ENCODE results near the gene CS.
"Not testable (repeated sequence)": the region's sequence is repeated elsewhere in the genome, so short reads cannot be mapped to it uniquely, and the experiment has no call there.

CS gene

GRCh38 chr12:56282579-56282978 lies 17.6 kb downstream of the CS start:
- in situ Hi-C loops (cut with HindIII; ENCODE audit: low sequenced_read_pairs): no loop called here

- in situ Hi-C loops (cut with HindIII; ENCODE audit: low sequenced_read_pairs): no loop called here
Observed at GRCh38 chr12:56282030-56282429, 18.1 kb downstream of the CS start.

- in situ Hi-C loops (cut with HindIII; ENCODE audit: low sequenced_read_pairs): no loop called here
Observed at GRCh38 chr12:56280849-56281248, 19.3 kb downstream of the CS start.

- in situ Hi-C loops (cut with HindIII; ENCODE audit: low sequenced_read_pairs): no loop called here
Observed at GRCh38 chr12:56278905-56279304, 21.2 kb downstream of the CS start.

GRCh38 chr12:56274299-56274698 lies 25.8 kb downstream of the CS start:
- in situ Hi-C loops (cut with HindIII; ENCODE audit: low sequenced_read_pairs): no loop called here

DNA sequence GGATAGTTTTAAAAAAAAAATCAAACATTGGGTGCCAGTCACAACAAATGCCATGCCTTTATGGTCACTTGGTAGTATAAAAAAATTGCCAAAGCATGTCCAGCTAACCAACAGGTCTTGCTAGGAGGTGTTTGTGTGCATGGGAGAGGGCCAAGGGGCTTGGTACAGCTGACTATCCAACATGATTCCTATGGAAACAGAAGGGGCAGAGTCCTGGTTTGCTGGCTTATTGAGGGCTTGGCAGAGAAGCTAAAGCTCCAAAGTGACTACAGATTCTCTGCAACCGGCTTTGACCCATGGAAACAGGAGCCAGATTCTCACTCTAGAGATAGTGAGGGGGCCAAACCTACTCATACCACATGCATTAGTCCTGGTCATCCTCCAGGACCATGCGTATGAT lies 27.7 kb downstream of the CS start:
- in situ Hi-C loops (cut with HindIII; ENCODE audit: low sequenced_read_pairs): not testable (repeated sequence)

- in situ Hi-C loops (cut with HindIII; ENCODE audit: low sequenced_read_pairs): no loop called here
Observed at GRCh38 chr12:56271031-56271430, 29.1 kb downstream of the CS start.

DNA sequence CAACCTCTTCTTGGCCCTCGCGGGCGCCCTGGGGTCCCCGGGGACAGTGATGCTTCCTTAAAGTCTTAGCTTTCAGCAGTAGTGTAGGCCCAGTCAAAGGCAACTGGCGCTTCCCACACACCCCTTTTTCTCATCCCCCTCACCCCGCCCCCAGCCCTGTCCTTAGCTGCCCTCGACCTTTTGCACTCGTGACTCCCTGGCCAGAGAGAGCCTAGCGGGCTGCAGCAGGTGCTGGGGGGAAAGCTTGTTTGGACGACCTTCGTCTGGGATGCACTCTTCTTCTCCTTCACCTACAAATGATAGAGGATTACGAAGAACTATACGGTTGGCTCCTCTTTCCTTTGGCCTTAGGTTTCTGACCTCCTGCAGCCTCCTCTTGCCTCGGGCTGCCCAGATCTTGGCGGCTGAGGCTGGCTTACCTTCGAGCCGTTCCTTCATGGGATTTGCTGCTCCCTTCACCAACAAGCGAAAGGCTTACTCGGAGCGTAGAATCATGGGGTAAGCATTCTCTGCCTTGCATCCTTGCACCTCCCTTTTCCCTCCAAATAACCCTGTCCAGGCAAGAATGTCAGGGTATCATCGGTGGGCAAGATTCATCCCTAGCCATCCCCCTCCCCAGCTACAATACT lies 32.6 kb downstream of the CS start:
- in situ Hi-C loops (cut with HindIII; ENCODE audit: low sequenced_read_pairs): no loop called here

DNA sequence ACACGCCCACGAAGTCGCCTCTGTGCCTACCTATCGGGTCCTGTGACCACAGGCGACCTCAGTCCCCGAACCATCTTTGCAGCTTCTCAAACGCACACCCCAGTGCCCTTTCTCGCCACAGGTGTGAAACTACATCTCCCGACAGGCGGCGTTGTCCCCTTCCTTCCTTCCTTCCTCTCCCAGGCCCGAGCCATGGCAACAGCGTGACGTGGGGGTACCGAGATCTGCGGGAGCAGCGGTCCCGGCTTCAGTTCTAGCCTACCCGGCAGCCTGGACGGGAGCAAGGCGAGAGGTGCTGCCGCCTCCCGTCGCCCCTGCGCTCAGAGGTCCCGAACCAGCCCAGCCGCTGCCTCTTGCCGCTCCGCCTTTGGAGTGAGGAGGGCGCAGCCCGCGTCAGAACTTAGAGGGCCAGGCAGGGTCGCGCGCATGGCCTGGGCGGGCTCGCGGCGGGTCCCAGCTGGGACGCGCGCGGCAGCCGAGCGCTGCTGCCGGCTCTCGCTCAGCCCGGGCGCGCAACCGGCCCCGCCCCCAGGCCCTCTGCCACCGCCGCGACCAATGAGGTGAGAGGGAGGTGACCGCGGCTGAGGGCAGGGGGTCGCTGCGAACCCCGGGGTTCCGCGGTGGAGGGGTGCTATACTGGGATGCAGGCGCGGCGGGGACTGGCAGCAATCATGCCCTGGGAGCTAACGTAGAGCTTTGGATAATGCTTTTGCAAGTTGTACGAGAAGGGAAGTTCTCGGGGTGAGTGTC lies 33.3 kb downstream of the CS start, which contains the start of gene COQ10A:
Gene COQ10A, plus strand, starts transcription at position 250 of the 750 bp plus-strand sequence. Its CDS starts 177 bp downstream, at position 427.
- in situ Hi-C loops (cut with HindIII; ENCODE audit: low sequenced_read_pairs): no loop called here

DNA sequence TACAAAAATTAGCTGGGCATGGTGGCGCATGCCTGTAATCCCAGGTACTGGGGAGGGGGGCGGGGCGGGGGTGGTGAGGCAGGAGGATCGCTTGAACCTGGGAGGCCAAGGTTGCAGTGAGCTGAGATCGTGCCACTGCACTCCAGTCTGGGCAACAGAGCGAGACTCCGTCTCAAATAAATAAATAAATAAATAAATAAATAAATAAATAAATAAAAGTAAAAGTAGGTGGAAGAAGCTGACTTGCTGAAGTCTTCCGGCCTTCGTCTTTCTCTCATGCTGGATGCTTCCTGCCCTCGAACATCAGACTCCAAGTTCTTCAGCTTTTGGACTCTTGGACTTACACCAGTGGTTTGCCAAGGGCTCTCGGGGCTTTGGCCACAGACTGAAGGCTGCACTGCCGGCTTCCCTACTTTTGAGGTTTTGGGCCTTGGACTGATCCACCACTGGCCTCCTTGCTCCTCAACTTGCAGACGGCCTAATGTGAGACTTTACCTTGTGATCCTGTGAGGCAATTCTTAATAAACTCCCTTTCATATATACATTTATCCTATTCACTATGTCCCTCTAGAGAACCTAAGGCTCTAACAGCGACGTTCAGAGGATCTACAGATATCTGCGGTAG lies 34.0 kb downstream of the CS start:
- in situ Hi-C loops (cut with HindIII; ENCODE audit: low sequenced_read_pairs): not testable (repeated sequence)

- in situ Hi-C loops (cut with HindIII; ENCODE audit: low sequenced_read_pairs): not testable (repeated sequence)
Observed at GRCh38 chr12:56262955-56263354, 37.2 kb downstream of the CS start.

GRCh38 chr12:56261503-56262232 lies 38.5 kb downstream of the CS start:
- in situ Hi-C loops (cut with HindIII; ENCODE audit: low sequenced_read_pairs): no loop called here

GRCh38 chr12:56260921-56261320 lies 39.2 kb downstream of the CS start:
- in situ Hi-C loops (cut with HindIII; ENCODE audit: low sequenced_read_pairs): no loop called here

GRCh38 chr12:56260380-56260779 lies 39.8 kb downstream of the CS start:
- in situ Hi-C loops (cut with HindIII; ENCODE audit: low sequenced_read_pairs): no loop called here

DNA sequence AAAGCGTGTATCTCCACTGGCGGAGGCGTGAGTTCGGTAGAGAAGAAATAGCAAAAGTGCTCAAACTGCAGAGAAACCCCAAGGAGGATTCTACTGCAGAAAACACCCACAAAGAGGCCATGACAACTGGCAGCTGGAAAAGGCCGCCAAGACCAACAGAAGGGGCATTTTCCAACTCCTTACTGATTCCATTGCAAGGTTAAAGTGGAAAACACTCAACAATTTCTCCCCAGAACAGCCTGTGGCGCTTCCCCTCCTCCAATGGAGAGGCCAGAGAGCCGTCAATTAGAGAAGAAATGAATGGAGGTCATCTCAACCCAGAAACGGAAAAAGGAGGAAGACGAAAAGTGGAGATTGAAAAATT lies 41.3 kb downstream of the CS start:
- in situ Hi-C loops (cut with HindIII; ENCODE audit: low sequenced_read_pairs): no loop called here

- in situ Hi-C loops (cut with HindIII; ENCODE audit: low sequenced_read_pairs): no loop called here
Observed at GRCh38 chr12:56258068-56258819, 41.9 kb downstream of the CS start, which contains the start of gene ANKRD52. ANKRD52 (minus strand) TSS chr12:56258384; CDS start chr12:56258269, 115 bp downstream.

- in situ Hi-C loops (cut with HindIII; ENCODE audit: low sequenced_read_pairs): no loop called here
Observed at GRCh38 chr12:56257491-56258067, 42.6 kb downstream of the CS start.

GRCh38 chr12:56257071-56257470 lies 43.1 kb downstream of the CS start:
- in situ Hi-C loops (cut with HindIII; ENCODE audit: low sequenced_read_pairs): no loop called here

DNA sequence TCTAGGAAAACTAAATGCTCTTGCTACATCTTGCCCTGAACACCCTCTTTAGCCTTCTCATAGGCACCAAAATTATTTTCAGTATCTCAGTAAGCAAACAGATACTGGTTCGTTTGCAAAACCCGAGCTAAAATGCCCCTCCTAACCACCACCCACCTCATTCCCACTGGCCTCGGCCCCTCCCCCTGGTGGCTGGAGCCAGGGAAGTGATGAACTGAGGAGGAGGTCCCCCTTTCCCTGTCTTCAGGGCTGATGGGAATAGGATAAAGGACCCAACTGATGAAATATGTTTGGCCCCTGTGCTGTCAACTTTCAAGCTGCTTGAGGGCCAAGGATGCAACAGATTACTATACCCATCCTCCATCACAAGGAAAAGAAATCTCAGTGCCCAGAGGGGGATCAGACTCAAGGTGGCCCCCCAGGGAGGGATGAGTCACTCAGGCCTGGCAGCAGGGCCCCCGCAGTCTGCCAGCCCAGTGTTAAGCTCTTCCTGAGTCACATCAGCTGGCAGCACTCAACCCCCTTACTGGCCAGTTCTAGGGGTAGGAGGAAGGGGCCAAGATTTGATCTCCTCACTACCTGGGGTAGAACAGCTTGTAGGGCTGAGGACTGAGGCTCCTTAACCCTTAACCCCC lies 43.7 kb downstream of the CS start:
- in situ Hi-C loops (cut with HindIII; ENCODE audit: low sequenced_read_pairs): no loop called here

GRCh38 chr12:56255671-56256070 lies 44.5 kb downstream of the CS start:
- in situ Hi-C loops (cut with HindIII; ENCODE audit: low sequenced_read_pairs): no loop called here
